K562 (cell line): ENCODE results near the gene GSK3B. TPM values are rescaled to one million over a fixed set of nuclear protein-coding genes. Genes with fewer than 3 reads are reported as not detected.

Experiments used
- ATAC-seq: fragments of 200-7000 bp; cut with Tn5 transposase; 3 replicates; pipeline ENCODE4 v1.9.1; 2020; ENCODE audit warnings: moderate library complexity
- BruUV-seq: library from RNA; stranded (reverse); fragments of 400-500 nt; replicated peaks from 2 replicates; lab custom pipeline; 2021; lab: Mats Ljungman, UMichigan
- CTCF ChIA-PET: fragments of 300-600 bp; formaldehyde crosslinking; extraction: SDS; loops from one replicate; lab custom pipeline; 2021; ENCODE audit warnings: low intra/inter-chr PET ratio; lab: Yijun Ruan, JAX
- POLR2A ChIA-PET: fragments of 300-600, 350-650 bp; sonication (Branson Sonifier 250); formaldehyde crosslinking; extraction: SDS; loops from one replicate; lab custom pipeline; 2021; ENCODE audit warnings: antibody characterized with exemption, inconsistent platforms; lab: Yijun Ruan, JAX
- DNase-seq, 4 experiments: peaks; one replicate each; pipeline versions ENCODE4 v3.0.0 to v3.0.0-alpha.2; 2011 to 2018; ENCODE audit warnings: low spot score in 3 of 4, mixed read lengths in 3 of 4; ENCODE audit errors: extremely low read depth in 1 of 4
- FAIRE-seq: peaks from 2 replicates; lab custom pipeline; 2011; peaks lifted over from hg19 to GRCh38; lab: Jason Lieb, UNC
- H2AFZ ChIP-seq: 2 replicates; pipeline ENCODE4 v1.6.0; 2011; ENCODE audit warnings: low read depth, low read length, control low read depth, inconsistent platforms
- H3K27ac ChIP-seq: fragments of 200-600 bp; 3 replicates; pipeline ENCODE4 v1.8.0; 2011; ENCODE audit warnings: low read depth, mild to moderate bottlenecking, control low read depth, inconsistent platforms, low read length, moderate library complexity, mixed read lengths; ENCODE audit errors: extremely low read depth
- H3K27me3 ChIP-seq, 2 experiments: fragments of 300-600 bp in 1 of 2; 2 replicates in 1 of 2; 3 replicates in 1 of 2; pipeline versions ENCODE4 v1.6.0 to v1.8.0; 2011; ENCODE audit warnings: inconsistent platforms in 2 of 2, low read length in 2 of 2, mild to moderate bottlenecking in 1 of 2, mixed read lengths in 1 of 2, moderate library complexity in 1 of 2; ENCODE audit not compliant: control insufficient read depth in 2 of 2, insufficient read depth in 2 of 2
- H3K36me3 ChIP-seq: fragments of 300-600 bp; 3 replicates; pipeline ENCODE4 v1.8.0; 2011; ENCODE audit warnings: mild to moderate bottlenecking, low read length, inconsistent platforms; ENCODE audit not compliant: control insufficient read depth, insufficient read depth
- H3K4me1 ChIP-seq, 2 experiments: fragments of 200-600 bp in 1 of 2; replicated peaks in 1 of 2; 2 replicates in 1 of 2; 3 replicates in 1 of 2; pipeline versions ENCODE4 v1.5.1 to v1.8.0; 2011; ENCODE audit warnings: inconsistent platforms in 2 of 2, low read length in 2 of 2, mild to moderate bottlenecking in 1 of 2, mixed read lengths in 1 of 2, moderate library complexity in 1 of 2; ENCODE audit not compliant: control insufficient read depth in 2 of 2, insufficient read depth in 2 of 2
- H3K4me2 ChIP-seq: 2 replicates; pipeline ENCODE4 v1.6.1; 2011; ENCODE audit warnings: low read length, control low read depth, inconsistent platforms, mixed read lengths; ENCODE audit not compliant: insufficient read depth
- H3K4me3 ChIP-seq: fragments of 200-600 bp; sonication (generic), shearing (Covaris generic); 2 replicates; pipeline ENCODE4 v1.5.1; 2016; ENCODE audit warnings: control low read depth, inconsistent platforms
- H3K79me2 ChIP-seq: fragments of 200-600 bp; 3 replicates; pipeline ENCODE4 v1.8.0; 2011; ENCODE audit warnings: low read length, inconsistent platforms; ENCODE audit not compliant: control insufficient read depth, insufficient read depth
- H3K9ac ChIP-seq, 2 experiments: 2 replicates each; pipeline versions ENCODE4 v1.6.0 to v1.6.1; 2011; ENCODE audit warnings: low read depth in 2 of 2, low read length in 2 of 2, control low read depth in 1 of 2, inconsistent platforms in 1 of 2, mild to moderate bottlenecking in 1 of 2, mixed read lengths in 1 of 2; ENCODE audit not compliant: insufficient read depth in 1 of 2
- H3K9me1 ChIP-seq: one replicate; pipeline ENCODE4 v1.6.0; 2011; ENCODE audit warnings: inconsistent platforms, mild to moderate bottlenecking, low read length, moderate library complexity; ENCODE audit not compliant: control insufficient read depth, insufficient read depth
- H3K9me3 ChIP-seq: replicated peaks from 2 replicates; pipeline ENCODE4 v1.5.1; 2011; ENCODE audit warnings: low read depth, low read length, inconsistent platforms; ENCODE audit not compliant: control insufficient read depth, insufficient read depth
- H4K20me1 ChIP-seq: replicated peaks from 2 replicates; pipeline ENCODE4 v1.6.1; 2011; ENCODE audit warnings: low read length, inconsistent platforms, mixed read lengths; ENCODE audit not compliant: control insufficient read depth, insufficient read depth
- CBX3 ChIP-seq, 2 experiments: IDR thresholded peaks; 1 replicate in 1 of 2; 2 replicates in 1 of 2; pipeline ENCODE4 v1.6.1; 2012; ENCODE audit warnings: inconsistent platforms in 2 of 2, low read length in 2 of 2, borderline replicate concordance in 1 of 2, control low read depth in 1 of 2
- HOMEZ ChIP-seq: fragments of 250-450 bp; sonication (Bioruptor Pico); IDR thresholded peaks from 2 replicates; pipeline ENCODE4 v1.4.0; 2020; ENCODE audit warnings: mild to moderate bottlenecking, moderate library complexity
- PHB ChIP-seq: fragments of 250-450 bp; sonication (Bioruptor Pico); IDR thresholded peaks from 2 replicates; pipeline ENCODE4 v1.5.0; 2021
- RAD21 ChIP-seq, 2 experiments: fragments of 250-450 bp in 1 of 2; fragments of 450-650 bp in 1 of 2; sonication (Bioruptor Pico) in 1 of 2; formaldehyde crosslinking in 1 of 2; IDR thresholded peaks in 1 of 2; conservative IDR thresholded peaks in 1 of 2; 2 replicates each; pipeline versions ENCODE4 v1.4.0 to v1.8.0; 2020 to 2022; ENCODE audit warnings: mild to moderate bottlenecking in 2 of 2, moderate library complexity in 1 of 2
- RBM39 ChIP-seq: fragments of 200-400 bp; formaldehyde crosslinking; optimal IDR thresholded peaks from 2 replicates; pipeline ENCODE3; 2018; ENCODE audit warnings: low read depth, low read length
- SAP30 ChIP-seq: fragments of 200-600 bp; sonication (generic); IDR thresholded peaks from 2 replicates; pipeline ENCODE4 v1.6.1; 2012; ENCODE audit warnings: borderline replicate concordance, low read depth, mild to moderate bottlenecking, moderate library complexity, low read length, control low read depth, inconsistent platforms; ENCODE audit not compliant: insufficient read depth, poor library complexity, severe bottlenecking
- TRIM28 ChIP-seq: fragments of 450-650 bp; IDR thresholded peaks from 2 replicates; pipeline ENCODE4 v1.6.1; 2017
- ZNF124 ChIP-seq: sonication (generic); formaldehyde crosslinking; IDR thresholded peaks from 2 replicates; pipeline ENCODE4 v1.8.1; 2022; ENCODE audit warnings: missing genetic modification reagents
- ZNF561 ChIP-seq: fragments of 450-650 bp; formaldehyde crosslinking; conservative IDR thresholded peaks from 2 replicates; pipeline ENCODE4 v1.4.0; 2020; ENCODE audit warnings: mild to moderate bottlenecking, moderate library complexity
- ZNF696 ChIP-seq: fragments of 250-450 bp; sonication (Bioruptor Pico); conservative IDR thresholded peaks from 2 replicates; pipeline ENCODE4 v1.4.0; 2020; ENCODE audit warnings: mild to moderate bottlenecking, moderate library complexity
- WGBS: fragments of 100-300 bp; shearing (Covaris generic); methylation state at CpG from one replicate; pipeline ENCODE4 v1.1.6; 2016; ENCODE audit warnings: low coverage, mixed read lengths; ENCODE audit not compliant: insufficient coverage; ENCODE audit errors: missing lambda C conversion rate; 5-methylcytosine and 5-hydroxymethylcytosine counted together
- in situ Hi-C: fragments of 300-500 bp; cut with MboI; formaldehyde crosslinking; loops from 4 replicates; pipeline ENCODE4 v1.15.0; 2018; ENCODE audit warnings: inconsistent platforms, mixed read lengths
- intact Hi-C: fragments of 100-400 bp; cut with micrococcal nuclease; formaldehyde crosslinking; loops from 2 replicates; pipeline ENCODE4 v1.14.2; 2022
- polyA plus RNA-seq, 8 experiments: library from polyadenylated mRNA; depleted of rRNA in 4 of 8; stranded (reverse) in 5 of 8; unstranded in 3 of 8; fragments of >200 nt; fragmentation: Nextera tagmentation in 2 of 8; fragmentation: Illumina TruSeq in 1 of 8; extraction: Ambion mirVana in 2 of 8; extraction: Trizol in 1 of 8; gene quantifications; 2 replicates each; pipeline versions ENCODE4 v1.2.1 to v1.2.3, GENCODE V29; 2011 to 2014; ENCODE audit warnings: inconsistent platforms in 1 of 8, missing spikeins in 1 of 8
- total RNA-seq, 7 experiments: library from RNA; depleted of rRNA in 6 of 7; stranded (reverse); fragments of >200 nt in 6 of 7; fragmentation: Illumina TruSeq in 2 of 7; extraction: Trizol in 2 of 7; gene quantifications; 2 replicates each; pipeline versions ENCODE4 v1.2.1 to v1.2.3, GENCODE V29; 2011 to 2021; ENCODE audit warnings: low replicate concordance in 1 of 7
- TF ChIP-seq, protein P1 (sequence below): fragments of 450-650 bp; IDR thresholded peaks from 2 replicates; pipeline ENCODE4 v1.6.1; 2018; ENCODE audit warnings: mild to moderate bottlenecking, low read depth; ENCODE audit not compliant: partially characterized antibody
- TF ChIP-seq, protein P2 (sequence below): sonication (generic); formaldehyde crosslinking; IDR thresholded peaks from 2 replicates; pipeline ENCODE4 v1.8.1; 2023; ENCODE audit warnings: mild to moderate bottlenecking, missing genetic modification reagents

GSK3B gene
- total and polyA plus RNA-seq, 9 of the 15 experiments (the other 6 are each of a cell fraction or from before 2014, with no cell fraction given) = 4.7 to 25.0 (median 18.7) TPM

- ATAC-seq (no peak), FAIRE-seq (no peak), DNase-seq (peak in 3 of 4 experiments; percentile 5 to 14 (median 8))
- Histone ChIP-seq H3K27me3 (no peaks in the 10 kb centered on the region), H3K9ac (no peak overlapping the region), H3K36me3 (no peaks in the 10 kb centered on the region), H3K79me2 (peaks cover 84% of the 10 kb centered on the region), H3K27ac (no peak overlapping the region), H3K9me1 (no peaks in the 10 kb centered on the region), H3K4me2 (no peak overlapping the region), H2AFZ (no peak overlapping the region), H3K4me3 (no peak overlapping the region), H3K9me3 (peaks cover 9% of the 10 kb centered on the region), H4K20me1 (no peaks in the 10 kb centered on the region), H3K4me1 (no peaks in the 10 kb centered on the region)
- intact Hi-C loops (no loop called here), in situ Hi-C loops (no loop called here)
- WGBS = 98% methylated on average over 14 of the region's 20 CpGs
- no TSS peak for BruUV-seq
- CTCF ChIA-PET = no interaction called here
- POLR2A ChIA-PET = interaction anchor here (0.6 kb wide), 2 partner anchors 510 to 1341 kb away, joined by 3 read pairs; no protein-coding TSS in a partner anchor
- TF ChIP-seq RAD21 (CRISPR knock-in tag; conservative IDR thresholded peaks at IDR 0.05 in 1 of 2, IDR thresholded peaks at IDR 0.05 in 1 of 2) (0 out of 4 replicates have a peak, but pooled peaks of 1 of the 2 experiments have one; percentile 5), ZNF696 (no peak), HOMEZ (CRISPR knock-in tag) (no peak), PHB (CRISPR knock-in tag) (no peak), CBX3 (IDR thresholded peaks at IDR 0.05; ENCODE audit: borderline replicate concordance in 1 of 2, low read length in 2 of 2) (peak in 1 of 2 experiments; percentile 93; a peak in 1 of 3 replicates), SAP30 (no peak), RBM39 (no peak), ZNF561 (peak; percentile 90), TRIM28 (peak; percentile 80; the same call in 1 of the 2 replicates), ZNF124 (no peak)
- TF ChIP-seq, protein P1, sequence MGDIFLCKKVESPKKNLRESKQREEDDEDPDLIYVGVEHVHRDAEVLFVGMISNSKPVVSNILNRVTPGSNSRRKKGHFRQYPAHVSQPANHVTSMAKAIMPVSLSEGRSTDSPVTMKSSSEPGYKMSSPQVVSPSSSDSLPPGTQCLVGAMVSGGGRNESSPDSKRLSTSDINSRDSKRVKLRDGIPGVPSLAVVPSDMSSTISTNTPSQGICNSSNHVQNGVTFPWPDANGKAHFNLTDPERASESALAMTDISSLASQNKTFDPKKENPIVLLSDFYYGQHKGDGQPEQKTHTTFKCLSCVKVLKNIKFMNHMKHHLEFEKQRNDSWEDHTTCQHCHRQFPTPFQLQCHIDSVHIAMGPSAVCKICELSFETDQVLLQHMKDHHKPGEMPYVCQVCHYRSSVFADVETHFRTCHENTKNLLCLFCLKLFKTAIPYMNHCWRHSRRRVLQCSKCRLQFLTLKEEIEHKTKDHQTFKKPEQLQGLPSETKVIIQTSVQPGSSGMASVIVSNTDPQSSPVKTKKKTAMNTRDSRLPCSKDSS = peak; percentile 91
- TF ChIP-seq, protein P2, sequence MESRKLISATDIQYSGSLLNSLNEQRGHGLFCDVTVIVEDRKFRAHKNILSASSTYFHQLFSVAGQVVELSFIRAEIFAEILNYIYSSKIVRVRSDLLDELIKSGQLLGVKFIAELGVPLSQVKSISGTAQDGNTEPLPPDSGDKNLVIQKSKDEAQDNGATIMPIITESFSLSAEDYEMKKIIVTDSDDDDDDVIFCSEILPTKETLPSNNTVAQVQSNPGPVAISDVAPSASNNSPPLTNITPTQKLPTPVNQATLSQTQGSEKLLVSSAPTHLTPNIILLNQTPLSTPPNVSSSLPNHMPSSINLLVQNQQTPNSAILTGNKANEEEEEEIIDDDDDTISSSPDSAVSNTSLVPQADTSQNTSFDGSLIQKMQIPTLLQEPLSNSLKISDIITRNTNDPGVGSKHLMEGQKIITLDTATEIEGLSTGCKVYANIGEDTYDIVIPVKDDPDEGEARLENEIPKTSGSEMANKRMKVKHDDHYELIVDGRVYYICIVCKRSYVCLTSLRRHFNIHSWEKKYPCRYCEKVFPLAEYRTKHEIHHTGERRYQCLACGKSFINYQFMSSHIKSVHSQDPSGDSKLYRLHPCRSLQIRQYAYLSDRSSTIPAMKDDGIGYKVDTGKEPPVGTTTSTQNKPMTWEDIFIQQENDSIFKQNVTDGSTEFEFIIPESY = peak; percentile 76
Measured at GRCh38 chr3:120039642-120040610, 54.3 kb downstream of the GSK3B start.
